HCT116 (cell line): ENCODE results near the gene RNF145. TPM values are rescaled to one million over a fixed set of nuclear protein-coding genes. Genes with fewer than 3 reads are reported as not detected.

Experiments
- ATAC-seq: fragments of 200-7000 bp; cut with Tn5 transposase; 2 replicates; pipeline ENCODE4 v1.9.1; 2020; ENCODE audit warnings: mild to moderate bottlenecking, moderate library complexity
- BruUV-seq: library from RNA; stranded (reverse); fragments of 400-500 nt; replicated peaks from 2 replicates; lab custom pipeline; 2021; lab: Mats Ljungman, UMichigan
- CTCF ChIA-PET: fragments of 300-600 bp; sonication (Branson Sonifier 250); formaldehyde crosslinking; loops from one replicate; lab custom pipeline; 2021; ENCODE audit warnings: antibody characterized with exemption; lab: Charles Lee
- POLR2A ChIA-PET: fragments of 300-600, 350-600 bp; sonication (Branson Sonifier 250); formaldehyde crosslinking; loops from one replicate; lab custom pipeline; 2021; ENCODE audit warnings: antibody characterized with exemption; lab: Charles Lee
- RAD21 ChIA-PET, 2 experiments: fragments of 300-600 bp; sonication (Branson Sonifier 250); formaldehyde crosslinking; loops; one replicate each; lab custom pipeline; 2023; ENCODE audit warnings: low total read pairs in 2 of 2; ENCODE audit not compliant: uncharacterized antibody in 2 of 2, unreplicated experiment in 2 of 2, low non-redundant PET in 1 of 2; lab: Charles Lee
- DNase-seq: peaks from one replicate; pipeline ENCODE4 v3.0.0-alpha.2; 2010; ENCODE audit warnings: low read depth, low spot score
- H2AFZ ChIP-seq: fragments of 200-600 bp; shearing (Covaris generic), sonication (generic); 2 replicates; pipeline ENCODE4 v1.6.1; 2017; ENCODE audit warnings: low read depth, mixed run types, mixed read lengths, antibody characterized with exemption, low read length; ENCODE audit not compliant: poor library complexity, severe bottlenecking
- H3K27ac ChIP-seq: 2 replicates; pipeline ENCODE4 v1.5.1; 2012; ENCODE audit warnings: low read depth, low read length
- H3K27me3 ChIP-seq: fragments of 200-600 bp; sonication (generic); 2 replicates; pipeline ENCODE4 v1.6.1; 2016; ENCODE audit warnings: mixed run types, low read length, mixed read lengths; ENCODE audit not compliant: insufficient read depth
- H3K36me3 ChIP-seq, 2 experiments: fragments of 200-500 bp in 1 of 2; fragments of 200-600 bp in 1 of 2; sonication (Bioruptor generic) in 1 of 2; sonication (generic) in 1 of 2; 2 replicates each; pipeline versions ENCODE4 v1.5.1 to v1.6.1; 2014 to 2016; ENCODE audit warnings: low read length in 2 of 2, inconsistent platforms in 1 of 2, mixed read lengths in 1 of 2, mixed run types in 1 of 2; ENCODE audit not compliant: insufficient read depth in 2 of 2, control insufficient read depth in 1 of 2
- H3K4me1 ChIP-seq, 2 experiments: fragments of 200-600 bp in 1 of 2; sonication (generic) in 1 of 2; 2 replicates each; pipeline versions ENCODE4 v1.5.1 to v1.6.1; 2012 to 2017; ENCODE audit warnings: low read length in 2 of 2, inconsistent platforms in 1 of 2, mild to moderate bottlenecking in 1 of 2, mixed read lengths in 1 of 2, mixed run types in 1 of 2, moderate library complexity in 1 of 2; ENCODE audit not compliant: insufficient read depth in 2 of 2, control insufficient read depth in 1 of 2
- H3K4me2 ChIP-seq: fragments of 200-600 bp; sonication (generic); 2 replicates; pipeline ENCODE4 v1.6.1; 2017; ENCODE audit warnings: mixed run types, low read length, mixed read lengths
- H3K4me3 ChIP-seq, 2 experiments: fragments of 200-600 bp in 1 of 2; sonication (generic) in 1 of 2; replicated peaks in 1 of 2; 2 replicates each; pipeline ENCODE4 v1.5.1; 2011 to 2016; ENCODE audit warnings: low read length in 2 of 2, control low read depth in 1 of 2, low read depth in 1 of 2, mild to moderate bottlenecking in 1 of 2, mixed read lengths in 1 of 2, mixed run types in 1 of 2
- H3K79me2 ChIP-seq: fragments of 200-600 bp; sonication (generic); 2 replicates; pipeline ENCODE4 v1.6.1; 2017; ENCODE audit warnings: mild to moderate bottlenecking, mixed run types, low read length, moderate library complexity, mixed read lengths; ENCODE audit not compliant: insufficient read depth
- H3K9ac ChIP-seq: fragments of 200-600 bp; sonication (generic); 2 replicates; pipeline ENCODE4 v1.6.1; 2016; ENCODE audit warnings: low read length, mixed read lengths
- H3K9me2 ChIP-seq: fragments of 200-600 bp; sonication (generic), shearing (Covaris generic); 2 replicates; pipeline ENCODE4 v1.6.1; 2017; ENCODE audit warnings: mixed run types, mild to moderate bottlenecking, moderate library complexity; ENCODE audit not compliant: insufficient read depth
- H3K9me3 ChIP-seq, 2 experiments: fragments of 200-500 bp in 1 of 2; fragments of 200-600 bp in 1 of 2; sonication (Bioruptor generic) in 1 of 2; sonication (generic) in 1 of 2; 2 replicates each; pipeline ENCODE4 v1.6.1; 2014 to 2017; ENCODE audit warnings: low read length in 2 of 2, mixed read lengths in 2 of 2, inconsistent platforms in 1 of 2, low read depth in 1 of 2, mild to moderate bottlenecking in 1 of 2, mixed run types in 1 of 2, moderate library complexity in 1 of 2; ENCODE audit not compliant: control insufficient read depth in 1 of 2, insufficient read depth in 1 of 2
- H4K20me1 ChIP-seq: fragments of 200-600 bp; sonication (generic), shearing (Covaris generic); 2 replicates; pipeline ENCODE4 v1.6.1; 2017; ENCODE audit warnings: mixed run types, mild to moderate bottlenecking, moderate library complexity; ENCODE audit not compliant: insufficient read depth
- CBX3 ChIP-seq: IDR thresholded peaks from 2 replicates; pipeline ENCODE4 v1.6.1; 2012; ENCODE audit warnings: low read depth
- EGR1 ChIP-seq: IDR thresholded peaks from 2 replicates; pipeline ENCODE4 v1.6.1; 2012; ENCODE audit warnings: low read depth
- ELF1 ChIP-seq: IDR thresholded peaks from 2 replicates; pipeline ENCODE4 v1.6.1; 2012; ENCODE audit warnings: low read depth, borderline replicate concordance
- EZH2 ChIP-seq: fragments of 200-600 bp; sonication (generic); IDR thresholded peaks from 2 replicates; pipeline ENCODE4 v1.6.1; 2017; ENCODE audit warnings: antibody characterized with exemption, mixed run types
- FOSL1 ChIP-seq: IDR thresholded peaks from 2 replicates; pipeline ENCODE4 v1.6.1; 2012; ENCODE audit warnings: low read depth
- JUND ChIP-seq: IDR thresholded peaks from 2 replicates; pipeline ENCODE4 v1.6.1; 2012
- POLR2A ChIP-seq: IDR thresholded peaks from 2 replicates; pipeline ENCODE4 v1.7.0; 2011; ENCODE audit warnings: borderline replicate concordance; ENCODE audit not compliant: insufficient read depth, insufficient read length; ENCODE audit errors: extremely low read depth
- SIN3A ChIP-seq: IDR thresholded peaks from 2 replicates; pipeline ENCODE4 v1.6.1; 2012; ENCODE audit warnings: low read depth
- SRF ChIP-seq: IDR thresholded peaks from 2 replicates; pipeline ENCODE4 v1.6.1; 2012; ENCODE audit warnings: low read depth
- TCF7L2 ChIP-seq: IDR thresholded peaks from 2 replicates; pipeline ENCODE4 v1.7.0; 2011; ENCODE audit warnings: borderline replicate concordance, inconsistent platforms; ENCODE audit not compliant: insufficient read depth, insufficient read length; ENCODE audit errors: extremely low read depth
- ZFX ChIP-seq: fragments of 450-650 bp; IDR thresholded peaks from 2 replicates; pipeline ENCODE4 v1.6.1; 2017
- intact Hi-C: fragments of 100-400 bp; cut with micrococcal nuclease; formaldehyde crosslinking; loops from 2 replicates; pipeline ENCODE4 v1.10.0; 2022
- total RNA-seq: library from RNA; stranded (reverse); gene quantifications from one replicate; pipeline ENCODE4 v1.2.1, GENCODE V29; 2021; ENCODE audit not compliant: unreplicated experiment
- TF ChIP-seq, protein P1 (sequence below), 3 experiments: fragments of 200-600 bp in 1 of 3; sonication (generic) in 1 of 3; IDR thresholded peaks in 2 of 3; conservative IDR thresholded peaks in 1 of 3; 2 replicates each; pipeline ENCODE4 v1.5.1; 2012 to 2017; ENCODE audit warnings: low read depth in 2 of 3, low read length in 2 of 3, antibody characterized with exemption in 1 of 3, borderline replicate concordance in 1 of 3, control low read depth in 1 of 3, mild to moderate bottlenecking in 1 of 3, mixed read lengths in 1 of 3, mixed run types in 1 of 3, moderate library complexity in 1 of 3; ENCODE audit not compliant: insufficient read depth in 1 of 3
- TF ChIP-seq, protein P2 (sequence below): IDR thresholded peaks from 2 replicates; pipeline ENCODE4 v1.6.1; 2012; ENCODE audit warnings: low read depth

RNF145 gene
- total RNA-seq, 1 experiment from 2014 or later, result 60.6 TPM

DNA sequence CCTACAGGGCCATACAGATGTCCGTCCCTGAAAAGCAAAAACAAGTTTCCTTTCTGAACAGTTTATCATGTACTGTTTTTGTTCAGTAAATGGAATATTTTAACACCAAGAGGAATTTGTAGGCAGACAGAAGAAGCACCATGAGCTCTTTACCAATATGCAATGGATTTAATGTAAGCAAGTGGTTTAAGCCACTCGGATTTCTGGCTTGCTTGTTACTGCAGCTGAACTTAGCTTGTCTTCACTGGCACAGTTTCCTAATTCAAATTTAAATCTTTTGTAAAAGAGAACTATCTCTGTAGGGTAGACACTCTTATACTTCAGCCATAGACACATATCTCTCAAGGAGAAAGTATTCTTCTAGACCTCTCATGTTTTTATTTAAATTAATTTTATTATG lies 96.9 kb downstream of the RNF145 start:
- DNase-seq (no peak), ATAC-seq (no peak)
- no peak for TF ChIP-seq JUND
- TF ChIP-seq EZH2, result no peak
- no peak for TF ChIP-seq SRF
- no peak for TF ChIP-seq SIN3A
- TF ChIP-seq ZFX, result no peak
- no peak for TF ChIP-seq TCF7L2
- TF ChIP-seq, protein P1, sequence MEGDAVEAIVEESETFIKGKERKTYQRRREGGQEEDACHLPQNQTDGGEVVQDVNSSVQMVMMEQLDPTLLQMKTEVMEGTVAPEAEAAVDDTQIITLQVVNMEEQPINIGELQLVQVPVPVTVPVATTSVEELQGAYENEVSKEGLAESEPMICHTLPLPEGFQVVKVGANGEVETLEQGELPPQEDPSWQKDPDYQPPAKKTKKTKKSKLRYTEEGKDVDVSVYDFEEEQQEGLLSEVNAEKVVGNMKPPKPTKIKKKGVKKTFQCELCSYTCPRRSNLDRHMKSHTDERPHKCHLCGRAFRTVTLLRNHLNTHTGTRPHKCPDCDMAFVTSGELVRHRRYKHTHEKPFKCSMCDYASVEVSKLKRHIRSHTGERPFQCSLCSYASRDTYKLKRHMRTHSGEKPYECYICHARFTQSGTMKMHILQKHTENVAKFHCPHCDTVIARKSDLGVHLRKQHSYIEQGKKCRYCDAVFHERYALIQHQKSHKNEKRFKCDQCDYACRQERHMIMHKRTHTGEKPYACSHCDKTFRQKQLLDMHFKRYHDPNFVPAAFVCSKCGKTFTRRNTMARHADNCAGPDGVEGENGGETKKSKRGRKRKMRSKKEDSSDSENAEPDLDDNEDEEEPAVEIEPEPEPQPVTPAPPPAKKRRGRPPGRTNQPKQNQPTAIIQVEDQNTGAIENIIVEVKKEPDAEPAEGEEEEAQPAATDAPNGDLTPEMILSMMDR (IDR thresholded peaks at IDR 0.05 in 2 of 3, conservative IDR thresholded peaks at IDR 0.05 in 1 of 3; ENCODE audit: borderline replicate concordance in 1 of 3, insufficient read depth in 1 of 3, low read depth in 2 of 3, low read length in 2 of 3), result no peak
- no peak for TF ChIP-seq POLR2A
- TF ChIP-seq FOSL1, result no peak
- TF ChIP-seq, protein P2, sequence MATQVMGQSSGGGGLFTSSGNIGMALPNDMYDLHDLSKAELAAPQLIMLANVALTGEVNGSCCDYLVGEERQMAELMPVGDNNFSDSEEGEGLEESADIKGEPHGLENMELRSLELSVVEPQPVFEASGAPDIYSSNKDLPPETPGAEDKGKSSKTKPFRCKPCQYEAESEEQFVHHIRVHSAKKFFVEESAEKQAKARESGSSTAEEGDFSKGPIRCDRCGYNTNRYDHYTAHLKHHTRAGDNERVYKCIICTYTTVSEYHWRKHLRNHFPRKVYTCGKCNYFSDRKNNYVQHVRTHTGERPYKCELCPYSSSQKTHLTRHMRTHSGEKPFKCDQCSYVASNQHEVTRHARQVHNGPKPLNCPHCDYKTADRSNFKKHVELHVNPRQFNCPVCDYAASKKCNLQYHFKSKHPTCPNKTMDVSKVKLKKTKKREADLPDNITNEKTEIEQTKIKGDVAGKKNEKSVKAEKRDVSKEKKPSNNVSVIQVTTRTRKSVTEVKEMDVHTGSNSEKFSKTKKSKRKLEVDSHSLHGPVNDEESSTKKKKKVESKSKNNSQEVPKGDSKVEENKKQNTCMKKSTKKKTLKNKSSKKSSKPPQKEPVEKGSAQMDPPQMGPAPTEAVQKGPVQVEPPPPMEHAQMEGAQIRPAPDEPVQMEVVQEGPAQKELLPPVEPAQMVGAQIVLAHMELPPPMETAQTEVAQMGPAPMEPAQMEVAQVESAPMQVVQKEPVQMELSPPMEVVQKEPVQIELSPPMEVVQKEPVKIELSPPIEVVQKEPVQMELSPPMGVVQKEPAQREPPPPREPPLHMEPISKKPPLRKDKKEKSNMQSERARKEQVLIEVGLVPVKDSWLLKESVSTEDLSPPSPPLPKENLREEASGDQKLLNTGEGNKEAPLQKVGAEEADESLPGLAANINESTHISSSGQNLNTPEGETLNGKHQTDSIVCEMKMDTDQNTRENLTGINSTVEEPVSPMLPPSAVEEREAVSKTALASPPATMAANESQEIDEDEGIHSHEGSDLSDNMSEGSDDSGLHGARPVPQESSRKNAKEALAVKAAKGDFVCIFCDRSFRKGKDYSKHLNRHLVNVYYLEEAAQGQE, result no peak
- no peak for TF ChIP-seq ELF1
- no peak for TF ChIP-seq EGR1
- TF ChIP-seq CBX3, result no peak
- no peaks in the 10 kb centered on the region for H3K9me3 ChIP-seq
- H3K4me2 ChIP-seq, result no peak overlapping the region
- H3K79me2 ChIP-seq, result no peaks in the 10 kb centered on the region
- H3K27ac ChIP-seq, result no peak overlapping the region
- ChIA-PET RAD21 (no interaction called here), POLR2A (no interaction called here), CTCF (no interaction called here)
- no peaks in the 10 kb centered on the region for H3K4me1 ChIP-seq
- H4K20me1 ChIP-seq, result no peaks in the 10 kb centered on the region
- no peaks in the 10 kb centered on the region for H3K9me2 ChIP-seq
- intact Hi-C loops, result no loop called here
- H3K36me3 ChIP-seq, result no peaks in the 10 kb centered on the region
- no TSS peak for BruUV-seq
- no peak overlapping the region for H3K4me3 ChIP-seq
- H3K9ac ChIP-seq, result no peak overlapping the region
- H3K27me3 ChIP-seq, result peaks cover 53% of the 10 kb centered on the region
- H2AFZ ChIP-seq, result no peak overlapping the region

Other genes with a start within 250 kb of the RNF145 start
- 0.30 TPM for gene EBF1, start 109.6 kb downstream of the RNF145 start, total RNA-seq
- gene UBLCP1, start 53.7 kb upstream of the RNF145 start, total RNA-seq, result 32.9 TPM
- gene IL12B, start 120.9 kb upstream of the RNF145 start, total RNA-seq, result not detected